Measurements from ENCODE around the gene KIF3A.
A peak's percentile ranks its signal among the peaks of the same experiment; 100 is the strongest.

KIF3A gene

GRCh38 chr5:132777209-132778069 lies 40.1 kb upstream of the KIF3A start, which contains the start of gene SEPTIN8:
TSS of gene SEPTIN8 (minus strand) at chr5:132777239. CDS start at chr5:132777137, 102 bp downstream.
- TF ChIP-seq ZNF565 (CRISPR knock-in tag; conservative IDR thresholded peaks at IDR 0.05; ENCODE audit: low read depth) (no peak), ZNF70 (CRISPR knock-in tag; IDR thresholded peaks at IDR 0.05) (no peak), CSDC2 (CRISPR knock-in tag; IDR thresholded peaks at IDR 0.05) (no peak)
- ATAC-seq, result peak; percentile 62

- peak; percentile 9; the same call in 2 of the 3 replicates for ATAC-seq
Observed at GRCh38 chr5:132776938-132777208, 39.5 kb upstream of the KIF3A start.

GRCh38 chr5:132776131-132776937 lies 39.0 kb upstream of the KIF3A start:
- TF ChIP-seq BACH2 (CRISPR knock-in tag; IDR thresholded peaks at IDR 0.05; ENCODE audit: borderline replicate concordance), result no peak
- TF ChIP-seq ISL1 (CRISPR knock-in tag; IDR thresholded peaks at IDR 0.05), result no peak
- no peak for TF ChIP-seq GLIS3 (CRISPR knock-in tag; IDR thresholded peaks at IDR 0.05)
- TF ChIP-seq ZNF70 (CRISPR knock-in tag; IDR thresholded peaks at IDR 0.05), result no peak
- no peak for TF ChIP-seq SNAI2 (CRISPR knock-in tag; IDR thresholded peaks at IDR 0.05)
- no peak for TF ChIP-seq CSDC2 (CRISPR knock-in tag; IDR thresholded peaks at IDR 0.05)
- no peak for TF ChIP-seq ARNTL (CRISPR knock-in tag; IDR thresholded peaks at IDR 0.05; ENCODE audit: borderline replicate concordance, low read depth)
- no peak for TF ChIP-seq TSHZ2 (CRISPR knock-in tag; IDR thresholded peaks at IDR 0.05)
- TF ChIP-seq ZNF8 (CRISPR knock-in tag; IDR thresholded peaks at IDR 0.05), result no peak
- no peak for TF ChIP-seq ZFP3 (CRISPR knock-in tag; IDR thresholded peaks at IDR 0.05)
- no peak for TF ChIP-seq ESRRG (CRISPR knock-in tag; IDR thresholded peaks at IDR 0.05)
- TF ChIP-seq PPARA (CRISPR knock-in tag; IDR thresholded peaks at IDR 0.05; ENCODE audit: borderline replicate concordance), result no peak
- no peak for TF ChIP-seq ZNF565 (CRISPR knock-in tag; conservative IDR thresholded peaks at IDR 0.05; ENCODE audit: low read depth)
- no peak for TF ChIP-seq RARB (CRISPR knock-in tag; IDR thresholded peaks at IDR 0.05)
- no peak for TF ChIP-seq TOX (CRISPR knock-in tag; IDR thresholded peaks at IDR 0.05; ENCODE audit: borderline replicate concordance)
- ATAC-seq, result peak; percentile 58

More at GRCh38 chr5:132776938-132777208, 39.5 kb upstream of the KIF3A start:
- TF ChIP-seq PATZ1 (CRISPR knock-in tag; IDR thresholded peaks at IDR 0.05; ENCODE audit: borderline replicate concordance) (no peak), TCF4 (CRISPR knock-in tag; IDR thresholded peaks at IDR 0.05; ENCODE audit: borderline replicate concordance) (no peak), GLIS3 (CRISPR knock-in tag; IDR thresholded peaks at IDR 0.05) (no peak), POU6F1 (CRISPR knock-in tag; IDR thresholded peaks at IDR 0.05; ENCODE audit: borderline replicate concordance, low read depth) (no peak), RARB (CRISPR knock-in tag; IDR thresholded peaks at IDR 0.05) (no peak), ZFP30 (CRISPR knock-in tag; IDR thresholded peaks at IDR 0.05) (no peak), CREB5 (CRISPR knock-in tag; IDR thresholded peaks at IDR 0.05; ENCODE audit: low read depth) (no peak), CSRNP3 (CRISPR knock-in tag; IDR thresholded peaks at IDR 0.05) (no peak)

All from SK-N-SH treated with all-trans-retinoic acid at 6 μM for 48 hours (cell line).